HT-29 (cell line): ENCODE data around the gene EXOSC1. TPM values are rescaled to one million over a fixed set of nuclear protein-coding genes. Genes with fewer than 3 reads are reported as not detected.
"Not testable (repeated sequence)": the region's sequence is repeated elsewhere in the genome, so short reads cannot be mapped to it uniquely, and the experiment has no call there.

Experiments used
- DNase-seq: peaks from one replicate; pipeline ENCODE4 v3.0.0-alpha.2; 2015; ENCODE audit warnings: low spot score
- small RNA-seq: library from RNA; depleted of rRNA; stranded (forward); fragments of <200 nt; gene quantifications from one replicate; pipeline ENCODE3, GENCODE V24; 2014
- total RNA-seq: library from RNA; depleted of rRNA; stranded (reverse); fragments of >200 nt; shearing (Covaris generic); gene quantifications from 2 replicates; pipeline ENCODE4 v1.2.3, GENCODE V29; 2014; rRNA removed

EXOSC1 gene
- total RNA-seq, 1 experiment from 2014 or later: 35.6 TPM

DNA sequence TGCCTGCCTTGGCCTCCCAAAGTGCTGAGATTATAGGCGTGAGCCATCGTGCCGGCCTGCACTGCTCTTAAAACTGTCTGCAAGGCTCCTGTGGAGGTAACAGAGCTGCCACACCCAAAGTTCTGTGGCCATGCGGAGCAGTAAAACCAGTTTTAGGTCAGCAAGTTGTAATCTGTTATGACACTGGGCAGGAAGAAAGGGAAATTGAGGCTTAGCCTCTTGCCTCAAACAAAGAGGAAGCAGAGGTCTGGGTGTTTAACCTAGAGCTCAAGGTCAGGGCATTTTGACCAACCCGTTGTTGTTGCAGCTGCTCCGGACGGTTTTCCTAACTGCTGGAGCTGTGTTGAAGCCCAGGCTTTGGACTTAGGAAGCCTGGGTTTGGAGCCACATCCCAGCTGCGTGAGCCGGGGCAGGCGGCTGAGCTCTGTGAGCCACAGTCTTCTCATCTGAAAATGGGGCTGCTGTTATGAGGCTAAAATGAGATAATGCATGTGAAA is 37.3 kb downstream of the EXOSC1 start:
- DNase-seq: no peak

- no peak for DNase-seq
Measured at GRCh38 chr10:97407952-97408248, 37.9 kb downstream of the EXOSC1 start.

DNA sequence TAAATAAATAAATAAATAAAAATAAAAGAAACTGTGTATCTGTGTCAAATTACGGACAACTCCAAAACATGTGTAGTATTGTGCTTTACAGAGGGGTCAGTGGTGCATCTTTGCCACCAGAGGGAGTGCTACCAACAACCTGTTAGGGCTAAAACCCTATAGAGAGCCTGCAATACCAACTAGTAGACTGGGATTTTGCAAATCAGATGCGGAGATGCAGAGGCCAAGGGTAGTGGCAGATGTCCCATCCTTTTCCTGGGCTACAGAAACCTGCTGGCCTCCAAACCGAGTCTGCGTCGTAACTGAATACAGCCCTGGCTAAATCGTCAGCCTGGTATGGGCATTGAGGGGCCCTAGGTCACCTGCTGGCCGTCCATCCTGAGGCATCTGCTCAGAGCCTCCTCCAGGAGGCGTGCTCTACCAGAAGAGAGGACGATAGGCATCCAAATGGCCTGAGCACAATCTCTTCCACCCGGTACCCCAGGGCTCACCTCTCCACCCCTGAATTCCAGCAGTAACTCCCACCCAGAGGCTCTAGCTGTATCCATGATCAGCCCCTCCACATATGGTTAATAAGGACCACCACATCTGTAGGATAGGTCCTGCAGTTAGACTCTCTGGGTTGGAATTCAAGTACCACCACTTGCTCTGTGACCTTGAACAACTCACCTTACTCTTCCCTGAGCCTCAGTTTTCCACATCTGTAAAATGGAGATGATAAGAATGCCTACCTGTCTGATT is 38.4 kb downstream of the EXOSC1 start:
- peak; percentile 87 for DNase-seq

GRCh38 chr10:97406483-97406882 is 39.3 kb downstream of the EXOSC1 start:
- DNase-seq: not testable (repeated sequence)

- DNase-seq: no peak
Measured at GRCh38 chr10:97406064-97406463, 39.7 kb downstream of the EXOSC1 start.

DNA sequence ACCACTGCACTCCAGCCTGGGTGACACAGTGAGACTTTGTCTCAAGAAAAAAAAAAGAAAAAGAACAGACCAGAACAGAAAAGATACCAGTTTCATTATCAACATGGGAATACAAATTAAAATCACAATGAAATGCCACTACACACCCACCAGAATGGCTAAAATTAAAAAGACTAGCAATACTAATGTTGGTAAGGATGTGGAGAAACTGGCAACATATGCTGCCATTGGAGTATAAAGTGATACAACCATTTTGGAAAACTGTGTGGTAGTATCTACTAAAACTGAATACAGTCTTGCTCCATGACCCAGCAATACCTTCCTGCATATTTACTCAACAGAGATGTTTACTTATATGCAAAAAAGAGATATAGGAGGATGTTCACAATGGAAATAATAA is 41.8 kb downstream of the EXOSC1 start:
- no peak for DNase-seq

DNA sequence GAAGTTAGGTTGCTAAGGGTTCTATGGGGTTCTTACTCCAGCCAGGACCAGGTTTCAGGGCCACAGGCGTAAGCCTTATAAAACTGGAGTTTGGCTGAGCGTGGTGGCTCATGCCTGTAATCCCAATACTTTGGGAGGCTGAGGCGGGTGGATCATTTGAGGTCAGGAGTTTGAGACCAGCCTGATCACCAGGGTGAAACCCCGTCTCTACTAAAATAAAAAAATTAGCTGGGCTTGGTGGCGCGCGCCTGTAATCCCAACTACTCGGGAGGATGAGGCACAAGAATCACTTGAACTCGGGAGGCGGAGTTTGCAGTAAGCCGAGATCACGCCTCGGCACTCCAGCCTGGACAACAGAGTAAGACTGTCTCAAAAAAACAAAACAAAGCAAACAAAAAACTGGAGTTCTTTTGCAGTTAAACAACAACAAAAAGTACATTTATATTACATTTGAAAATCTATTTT is 44.3 kb downstream of the EXOSC1 start:
- no peak for DNase-seq

GRCh38 chr10:97400665-97401454 is 44.9 kb downstream of the EXOSC1 start, which contains the start of gene RRP12:
Gene RRP12, minus strand, starts transcription at chr10:97401340. Its CDS starts 109 bp downstream, at chr10:97401231.
- DNase-seq: peak; percentile 99

DNA sequence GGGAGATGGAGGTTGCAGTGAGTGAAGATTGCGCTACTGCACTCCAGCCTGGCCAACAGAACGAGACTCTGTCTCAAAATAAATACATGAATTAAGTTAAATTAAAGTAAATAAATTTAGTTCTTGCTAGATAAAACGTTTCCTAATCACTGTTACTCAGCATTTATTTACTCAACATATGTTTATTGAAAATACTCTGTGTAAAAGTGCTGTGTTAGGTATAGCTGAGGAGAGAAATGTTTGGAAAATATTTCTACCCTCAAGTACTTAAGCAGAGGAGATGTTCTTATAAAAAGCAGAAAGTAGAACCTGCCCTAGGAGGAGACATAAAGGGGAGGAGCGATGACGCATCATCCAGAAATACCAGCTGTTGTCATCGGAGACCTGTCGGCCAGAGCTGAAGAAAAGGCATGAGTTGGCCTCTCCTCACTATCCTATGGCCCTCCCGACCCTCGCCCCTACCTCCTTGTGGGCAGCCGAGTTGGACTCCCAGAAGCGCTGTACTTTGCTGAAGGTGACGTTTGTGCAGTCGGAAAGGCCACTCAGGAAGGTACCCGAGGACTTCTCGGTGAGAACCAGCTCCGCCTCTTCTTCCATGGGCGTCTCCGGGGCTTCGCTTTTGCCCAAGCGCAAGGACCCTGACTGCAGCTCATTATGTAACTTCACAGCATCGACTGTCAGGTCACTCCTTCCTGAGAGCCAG is 45.8 kb downstream of the EXOSC1 start:
- DNase-seq: peak; percentile 80

GRCh38 chr10:97396056-97396455 is 49.8 kb downstream of the EXOSC1 start:
- no peak for DNase-seq

DNA sequence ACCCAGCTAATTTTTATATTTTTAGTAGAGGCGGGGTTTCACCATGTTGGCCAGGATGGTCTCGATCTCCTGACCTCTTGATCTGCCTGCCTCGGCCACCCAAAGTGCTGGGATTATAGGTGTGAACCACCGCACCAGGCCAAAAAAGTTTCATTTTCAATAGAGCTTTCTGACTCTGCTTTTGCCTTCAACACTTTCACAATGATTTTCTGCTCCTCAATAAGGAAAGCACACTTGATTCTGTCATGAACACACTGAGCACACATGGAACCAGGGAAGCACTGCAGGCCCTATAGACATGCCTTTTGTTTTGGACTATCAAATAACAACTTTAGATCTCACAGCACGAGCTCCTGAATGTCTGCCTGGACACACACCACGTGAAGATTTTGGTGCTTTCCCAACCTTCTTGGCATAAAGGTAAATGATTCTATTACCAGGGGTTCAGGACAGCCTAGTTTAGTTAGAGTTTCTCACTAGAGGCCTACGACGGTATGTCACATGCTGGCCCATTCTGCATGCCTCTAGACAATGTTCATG is 52.7 kb downstream of the EXOSC1 start:
- DNase-seq: no peak

DNA sequence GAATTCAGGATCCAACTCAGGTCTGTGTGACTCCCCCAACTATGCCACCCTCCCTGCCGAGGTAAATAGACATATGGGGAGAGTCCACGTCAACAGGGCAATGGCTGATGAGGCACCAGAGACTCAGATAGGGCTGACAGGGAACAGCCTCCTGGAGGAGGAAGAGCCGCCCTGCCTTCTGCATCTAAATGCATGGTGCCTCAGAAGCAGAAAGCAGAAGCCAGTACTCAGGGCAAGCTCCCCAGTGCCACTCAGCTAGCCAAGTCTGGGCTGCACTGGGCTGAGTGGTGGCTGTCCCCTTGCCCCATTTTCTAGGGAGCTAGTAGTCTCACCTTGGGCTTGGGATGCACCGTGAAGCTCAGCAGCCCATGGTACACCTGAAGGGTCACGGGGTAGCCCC is 55.7 kb downstream of the EXOSC1 start:
- DNase-seq: no peak

DNA sequence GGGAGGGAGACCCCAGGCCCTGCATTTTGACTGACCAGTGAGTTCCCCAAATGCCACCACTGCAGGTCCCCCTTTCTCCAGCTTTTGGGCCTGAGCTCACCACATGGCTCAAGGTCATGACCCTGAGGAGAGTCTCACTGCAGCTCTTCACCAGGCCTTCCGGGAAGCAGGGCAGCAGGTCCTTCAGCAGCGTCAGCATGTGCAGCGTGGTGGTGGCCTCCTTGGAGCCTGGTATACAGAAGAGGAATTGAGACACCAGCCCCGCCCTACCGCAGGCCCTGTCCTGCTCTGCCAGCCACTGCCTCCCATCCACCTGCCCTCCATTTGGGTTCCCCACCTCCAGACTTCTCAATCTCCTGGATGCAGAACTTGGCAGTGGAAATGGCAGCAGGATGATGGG is 57.7 kb downstream of the EXOSC1 start:
- no peak for DNase-seq

Small RNAs within 50 kb of the gene (small RNA-seq; reads per million reads assigned to genes)
- not detected for gene RF00019

Other genes starting within 250 kb of the EXOSC1 start
- gene ARHGAP19, start 153.4 kb downstream of the EXOSC1 start, total RNA-seq: 4.6 and 5.2 TPM in 2 replicates
- gene FRAT1, start 126.7 kb downstream of the EXOSC1 start, total RNA-seq: 3.7 and 5.8 TPM in 2 replicates
- gene FRAT2, start 111.3 kb downstream of the EXOSC1 start, total RNA-seq: 29.1 and 30.3 TPM in 2 replicates
- gene RRP12, start 44.7 kb downstream of the EXOSC1 start, total RNA-seq: 67.7 and 76.2 TPM in 2 replicates
- gene PGAM1, start 19.8 kb downstream of the EXOSC1 start, total RNA-seq: 362 and 400 TPM in 2 replicates
- 43.8 and 48.4 TPM in 2 replicates for gene ZDHHC16, start 169 bp upstream of the EXOSC1 start, total RNA-seq
- 78.7 and 103 TPM in 2 replicates for gene MMS19, start 52.4 kb upstream of the EXOSC1 start, total RNA-seq
- gene UBTD1, start 52.9 kb upstream of the EXOSC1 start, total RNA-seq: 21.2 and 23.5 TPM in 2 replicates
- gene ANKRD2, start 126.8 kb upstream of the EXOSC1 start, total RNA-seq: 0.23 TPM in 1 of 2 replicates, not detected in the other
- 0.26 and 0.36 TPM in 2 replicates for gene HOGA1, start 138.4 kb upstream of the EXOSC1 start, total RNA-seq
- gene C10orf62, start 143.7 kb upstream of the EXOSC1 start, total RNA-seq: not detected in 2 replicates
- 0.29 and 1.2 TPM in 2 replicates for gene MORN4, start 187.5 kb upstream of the EXOSC1 start, total RNA-seq
- 10.4 and 11.2 TPM in 2 replicates for gene PI4K2A, start 194.7 kb upstream of the EXOSC1 start, total RNA-seq
- gene AVPI1, start 241.2 kb upstream of the EXOSC1 start, total RNA-seq: 31.9 and 35.5 TPM in 2 replicates